Heart left ventricle (tissue), 16 donors: ENCODE results near the gene PDCD4. TPM values are rescaled to one million over a fixed set of nuclear protein-coding genes. Genes with fewer than 3 reads are reported as not detected.

Experiments used
- ATAC-seq, 4 donors: fragments of 200-7000 bp; cut with Tn5 transposase; one replicate each; pipeline ENCODE4 v1.9.1; 2020 to 2022; ENCODE audit warnings: moderate library complexity in 4 of 4, mild to moderate bottlenecking in 3 of 4, moderate number of reproducible peaks in 1 of 4
- DNase-seq, 5 donors: peaks; one replicate each; pipeline ENCODE4 v3.0.0-alpha.2; 2020
- H3K27ac ChIP-seq, 12 donors: fragments of 200-600 bp; sonication (generic) in 4 of 12; one replicate each; pipeline versions ENCODE4 v1.5.0 to v1.8.0; 2016 to 2022; ENCODE audit warnings: mild to moderate bottlenecking in 2 of 12
- H3K27me3 ChIP-seq, 9 donors: fragments of 200-600 bp; sonication (generic) in 2 of 9; one replicate each; pipeline versions ENCODE4 v1.5.1 to v1.8.0; 2016 to 2022; ENCODE audit warnings: mild to moderate bottlenecking in 3 of 9
- H3K36me3 ChIP-seq, 9 donors: fragments of 200-600 bp; sonication (generic) in 2 of 9; one replicate each; pipeline versions ENCODE4 v1.5.0 to v1.8.0; 2018 to 2022; ENCODE audit warnings: mild to moderate bottlenecking in 2 of 9
- H3K4me1 ChIP-seq, 12 donors: fragments of 200-600 bp; sonication (generic) in 4 of 12; one replicate each; pipeline versions ENCODE4 v1.5.0 to v1.8.0; 2016 to 2022; ENCODE audit warnings: mild to moderate bottlenecking in 3 of 12
- H3K4me3 ChIP-seq, 12 donors: fragments of 200-600 bp; sonication (generic) in 4 of 12; one replicate each; pipeline versions ENCODE4 v1.5.0 to v1.8.0; 2017 to 2022; ENCODE audit warnings: mild to moderate bottlenecking in 9 of 12, moderate library complexity in 4 of 12
- H3K9me3 ChIP-seq, 12 donors: fragments of 200-600 bp; sonication (generic) in 4 of 12; one replicate each; pipeline versions ENCODE4 v1.5.0 to v1.8.0; 2016 to 2022; ENCODE audit warnings: mild to moderate bottlenecking in 1 of 12
- POLR2A ChIP-seq, 2 donors: fragments of 450-650 bp; IDR thresholded peaks; one replicate each; pipeline ENCODE4 v1.6.1; 2017; ENCODE audit warnings: antibody characterized with exemption in 2 of 2, mild to moderate bottlenecking in 2 of 2, moderate library complexity in 2 of 2
- WGBS, 4 donors: extraction: QIAGEN DNeasy Blood & Tissue Kit in 2 of 4; methylation state at CpG; one replicate each; pipeline versions ENCODE4 v1.1.5 to v1.1.7; 2013 to 2018; 5-methylcytosine and 5-hydroxymethylcytosine counted together
- intact Hi-C, 10 donors: fragments of 100-400 bp; cut with DNase I; formaldehyde crosslinking; loops; one replicate each; pipeline versions ENCODE4 v1.11.1 to v1.14.2; 2022
- polyA plus RNA-seq, 2 donors: library from polyadenylated mRNA; stranded (reverse); fragments of 200-250 nt; gene quantifications; one replicate each; pipeline ENCODE4 v1.2.3, GENCODE V29; 2013
- total RNA-seq, 9 donors: library from RNA; depleted of rRNA in 2 of 9; stranded (reverse); fragments of >200 nt in 2 of 9; fragmentation: NEBNext Ultra II Directional in 3 of 9; extraction: Animal tissue kit (Norgen Biotek cat#: 25700) in 3 of 9; gene quantifications; one replicate each; pipeline versions ENCODE4 v1.1.0 to v1.2.4, GENCODE V29; 2016 to 2023
- TF ChIP-seq, protein P1 (sequence below), 12 donors: fragments of 200-600 bp; sonication (generic) in 4 of 12; IDR thresholded peaks; one replicate each; pipeline versions ENCODE4 v1.5.0 to v1.8.0; 2018 to 2022; ENCODE audit warnings: antibody characterized with exemption in 12 of 12, mild to moderate bottlenecking in 5 of 12
- donor health status: ischemic (EF 13 %, LVEDD 7.1; RV severe dilation, severe dysfunction).
- donor health status: healthy with polysubstance abuse.
- donor health status: DM: no; HTN: yes; CAD: no.
- donor health status: DM: no; HTN: no; CAD: no.
- donor health status: ischemic (EF 25% LVEDD 6.9; RV normal size, moderate dysfunction).
- donor health status: ischemic (EF 25% LVEDD 5.7; RV mildly dilated, moderate dysfunction).
- donor health status: healthy.
- donor health status: DM: yes; HTN: yes; CAD: no.
- donor health status: ischemic (EF 35%, LVEDD 5.7; RV mildly dilated, moderate dysfunction).
- donor health status: nonischemic (EF 11% LVEDD 7.7; RV severe dilation, severe dysfunction).
- donor health status: DM: yes; HTN: yes; CAD: no.
- donor health status: PGD.
- donor health status: ischemic (EF 29% LVEDD 5.4; RV normal size, mild dysfunction).
- donor health status: nonischemic (EF 23%, LVEDD 6.1; RV moderate dilation, normal function).

PDCD4 gene
- total and polyA plus RNA-seq, 11 donors = 18.2 to 73.2 (median 42.6) TPM

DNA sequence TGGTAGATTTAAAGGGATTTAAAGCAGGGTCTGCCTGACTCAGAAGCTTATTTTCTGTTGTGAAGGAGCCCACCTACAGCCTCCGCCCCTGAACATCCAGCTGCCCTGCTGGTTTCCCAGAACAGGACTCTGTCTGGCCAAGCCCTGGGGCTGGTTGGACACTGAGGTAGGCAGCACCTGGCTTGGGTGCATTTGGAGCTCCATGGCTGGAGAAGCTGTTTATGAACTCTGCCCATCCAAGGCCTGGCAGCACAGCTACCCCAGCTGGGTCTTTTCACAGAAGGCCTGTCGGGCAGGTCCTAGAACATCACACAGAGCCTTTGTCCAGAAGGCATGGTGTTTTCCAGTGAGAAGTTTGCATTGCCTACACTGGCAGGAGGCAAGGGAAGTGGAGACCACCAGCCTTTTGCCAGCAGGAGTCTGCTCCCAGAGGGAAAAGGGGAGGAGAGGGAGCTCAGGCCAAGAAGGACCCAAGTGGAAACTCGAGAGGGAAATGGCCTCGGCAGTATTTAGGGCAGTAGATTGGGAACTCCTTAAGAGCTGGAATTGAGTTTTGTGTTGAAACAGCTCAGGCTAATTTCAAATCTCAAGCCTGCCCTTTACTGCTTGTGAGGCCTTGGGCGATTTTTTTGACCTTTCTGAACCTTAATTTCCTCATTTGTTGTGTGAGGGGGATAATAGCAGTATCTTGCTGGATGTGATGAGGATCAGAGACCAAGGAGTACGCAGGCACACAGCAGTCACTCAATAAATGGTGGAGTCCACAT is 12.3 kb upstream of the PDCD4 start:
- H3K27ac ChIP-seq = peak overlapping the region in 10 of 12 donors; percentile 8 to 99 (median 40)
- TF ChIP-seq, protein P1, sequence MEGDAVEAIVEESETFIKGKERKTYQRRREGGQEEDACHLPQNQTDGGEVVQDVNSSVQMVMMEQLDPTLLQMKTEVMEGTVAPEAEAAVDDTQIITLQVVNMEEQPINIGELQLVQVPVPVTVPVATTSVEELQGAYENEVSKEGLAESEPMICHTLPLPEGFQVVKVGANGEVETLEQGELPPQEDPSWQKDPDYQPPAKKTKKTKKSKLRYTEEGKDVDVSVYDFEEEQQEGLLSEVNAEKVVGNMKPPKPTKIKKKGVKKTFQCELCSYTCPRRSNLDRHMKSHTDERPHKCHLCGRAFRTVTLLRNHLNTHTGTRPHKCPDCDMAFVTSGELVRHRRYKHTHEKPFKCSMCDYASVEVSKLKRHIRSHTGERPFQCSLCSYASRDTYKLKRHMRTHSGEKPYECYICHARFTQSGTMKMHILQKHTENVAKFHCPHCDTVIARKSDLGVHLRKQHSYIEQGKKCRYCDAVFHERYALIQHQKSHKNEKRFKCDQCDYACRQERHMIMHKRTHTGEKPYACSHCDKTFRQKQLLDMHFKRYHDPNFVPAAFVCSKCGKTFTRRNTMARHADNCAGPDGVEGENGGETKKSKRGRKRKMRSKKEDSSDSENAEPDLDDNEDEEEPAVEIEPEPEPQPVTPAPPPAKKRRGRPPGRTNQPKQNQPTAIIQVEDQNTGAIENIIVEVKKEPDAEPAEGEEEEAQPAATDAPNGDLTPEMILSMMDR (IDR thresholded peaks at IDR 0.05) = no peak
- no peak for TF ChIP-seq POLR2A (IDR thresholded peaks at IDR 0.05)
- H3K27me3 ChIP-seq = no peaks in the 10 kb centered on the region
- intact Hi-C loops = no loop called here
- 69 to 89% (median 83%) methylated on average over 5 to 6 of the region's 6 CpGs for WGBS, 4 donors
- H3K4me3 ChIP-seq = no peak overlapping the region
- H3K36me3 ChIP-seq = no peaks in the 10 kb centered on the region
- ATAC-seq (peak in 2 of 4 donors; percentile 10 to 19), DNase-seq (no peak)
- H3K9me3 ChIP-seq = no peaks in the 10 kb centered on the region
- H3K4me1 ChIP-seq = peaks cover under 1 to 74% (median 27%) of the 10 kb centered on the region in 12 donors

DNA sequence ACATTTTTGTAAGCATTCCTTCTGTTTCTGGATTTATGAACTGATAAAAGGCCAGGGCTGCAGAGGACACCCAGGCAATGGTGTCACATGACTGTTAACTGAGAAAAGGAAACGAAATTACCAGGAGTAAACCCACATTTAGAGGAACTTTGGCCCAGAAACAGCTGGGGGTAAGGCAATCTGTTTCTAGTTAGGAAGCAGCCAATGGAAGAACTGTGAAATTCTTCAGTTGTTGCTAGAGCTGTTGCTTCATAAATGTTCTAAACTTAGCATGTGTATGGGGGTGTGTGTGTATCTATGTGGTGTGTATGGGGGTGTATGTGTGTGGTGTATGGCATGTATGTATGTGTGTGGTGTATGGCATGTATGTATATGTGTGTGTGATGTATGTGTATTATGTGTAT is 11.8 kb upstream of the PDCD4 start:
- WGBS, 4 donors = 31 to 56% (median 50%) methylated on average over 1 of the region's 1 CpG
- DNase-seq = no peak
- intact Hi-C loops = loop anchor here in 1 of 10 donors (10.0 kb wide), 1 partner anchor 55 kb away; no protein-coding TSS in a partner anchor
- Histone ChIP-seq H3K4me3 (no peak overlapping the region), H3K27ac (peak overlapping the region in 9 of 12 donors; percentile 8 to 99 (median 40)), H3K4me1 (peaks cover 2 to 79% (median 31%) of the 10 kb centered on the region in 12 donors), H3K9me3 (no peaks in the 10 kb centered on the region), H3K36me3 (no peaks in the 10 kb centered on the region), H3K27me3 (no peaks in the 10 kb centered on the region)
- TF ChIP-seq POLR2A (IDR thresholded peaks at IDR 0.05) = no peak
- TF ChIP-seq, protein P1 (IDR thresholded peaks at IDR 0.05) = no peak
- peak; percentile 18 to 66 (median 57) for ATAC-seq

DNA sequence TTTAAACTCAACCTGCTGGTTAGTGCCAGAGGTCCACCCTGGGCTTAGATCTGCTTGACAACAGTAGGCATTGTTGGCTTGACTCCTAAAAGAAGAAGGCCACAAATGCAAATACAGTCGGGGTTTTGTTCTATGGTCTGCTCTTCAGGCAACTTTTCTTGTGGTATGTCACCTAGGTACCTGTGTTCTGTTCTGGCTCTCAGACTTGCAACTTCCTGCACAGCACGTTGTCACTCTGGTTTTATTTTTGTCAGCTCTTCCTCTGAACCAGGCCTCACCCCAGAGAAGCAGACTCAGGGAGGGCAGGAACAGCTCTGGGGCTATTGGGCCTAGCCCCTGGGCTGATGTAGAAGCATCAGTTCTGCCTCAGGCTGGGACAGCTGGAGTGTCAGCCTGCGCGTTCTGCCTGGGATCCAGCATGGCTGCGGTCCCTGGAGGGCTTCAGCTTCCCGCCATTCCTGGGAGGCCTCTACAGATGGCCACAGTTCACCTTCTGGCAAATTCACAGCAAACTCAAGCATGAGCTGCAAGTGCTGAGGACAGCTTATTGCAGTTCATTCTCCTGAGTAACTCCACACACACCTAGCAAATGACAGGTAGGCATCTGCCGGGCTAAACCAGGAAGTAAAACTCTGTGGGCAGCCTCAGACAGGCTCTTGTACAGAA is 11.0 kb upstream of the PDCD4 start:
- Histone ChIP-seq H3K27ac (peak overlapping the region in 4 of 12 donors; percentile 15 to 99 (median 20)), H3K4me1 (peaks cover 2 to 87% (median 35%) of the 10 kb centered on the region in 12 donors), H3K4me3 (no peak overlapping the region), H3K27me3 (no peaks in the 10 kb centered on the region), H3K9me3 (no peaks in the 10 kb centered on the region), H3K36me3 (no peaks in the 10 kb centered on the region)
- DNase-seq = no peak
- TF ChIP-seq, protein P1 (IDR thresholded peaks at IDR 0.05) = no peak
- TF ChIP-seq POLR2A (IDR thresholded peaks at IDR 0.05) = no peak
- intact Hi-C loops = loop anchor here in 1 of 10 donors (10.0 kb wide), 1 partner anchor 56 kb away; no protein-coding TSS in a partner anchor
- WGBS, 4 donors = 71 to 84% (median 75%) methylated on average over 7 of the region's 7 CpGs
- ATAC-seq = no peak

DNA sequence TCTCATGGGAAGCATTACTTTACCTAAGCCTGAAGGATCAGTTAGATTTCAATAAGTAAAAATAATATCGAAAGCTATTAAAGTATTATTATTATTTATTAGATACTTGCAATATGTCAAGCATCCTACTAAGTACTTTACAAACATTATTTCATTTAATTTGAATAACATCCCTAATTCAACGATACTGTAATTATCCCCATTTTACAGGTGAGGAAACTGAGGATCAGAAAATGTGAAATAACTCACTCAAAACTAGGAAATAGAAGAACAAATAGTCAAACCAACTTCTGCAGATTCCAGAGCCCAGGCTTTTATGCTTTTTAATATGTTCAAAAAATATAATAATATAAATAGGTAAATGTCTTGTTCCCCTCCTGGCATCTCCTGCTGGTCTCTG is 10.3 kb upstream of the PDCD4 start:
- peaks cover 2 to 94% (median 35%) of the 10 kb centered on the region in 12 donors for H3K4me1 ChIP-seq
- no peaks in the 10 kb centered on the region for H3K36me3 ChIP-seq
- no peak overlapping the region for H3K4me3 ChIP-seq
- 95 to 98% (median 97%) methylated on average over 2 of the region's 2 CpGs for WGBS, 4 donors
- ATAC-seq = no peak
- H3K27ac ChIP-seq = peak overlapping the region in 3 of 12 donors; percentile 15 to 99 (median 25)
- H3K9me3 ChIP-seq = no peaks in the 10 kb centered on the region
- no peak for DNase-seq
- intact Hi-C loops = loop anchor here in 1 of 10 donors (10.0 kb wide), 1 partner anchor 57 kb away; no protein-coding TSS in a partner anchor
- TF ChIP-seq, protein P1 (IDR thresholded peaks at IDR 0.05) = no peak
- TF ChIP-seq POLR2A (IDR thresholded peaks at IDR 0.05) = no peak
- no peaks in the 10 kb centered on the region for H3K27me3 ChIP-seq
